GM12892 (cell line): Measurements from ENCODE around the gene HERPUD2.

Experiments
- POLR2A ChIP-seq: IDR thresholded peaks from 2 replicates; pipeline ENCODE4 v1.6.1; 2011; ENCODE audit warnings: low read depth, low read length, control low read depth
- POLR2AphosphoS5 ChIP-seq: IDR thresholded peaks from 2 replicates; pipeline ENCODE4 v1.6.1; 2011; ENCODE audit warnings: low read depth, low read length, control low read depth
- TAF1 ChIP-seq: IDR thresholded peaks from 2 replicates; pipeline ENCODE4 v1.6.1; 2011; ENCODE audit warnings: low read depth, mild to moderate bottlenecking, control low read depth, low read length, borderline replicate concordance

- no peak for TF ChIP-seq POLR2A
- no peak for TF ChIP-seq POLR2AphosphoS5
- TF ChIP-seq TAF1 = no peak
Observed at GRCh38 chr7:35680403-35681013, 14.4 kb downstream of the HERPUD2 start.
